ENCODE measurements around the gene SHANK3. TPM values are rescaled to one million over a fixed set of nuclear protein-coding genes. Genes with fewer than 3 reads are reported as not detected.

The SHANK3 gene
- polyA plus RNA-seq, 3 donors: 6.3 to 80.5 (median 33.1) TPM

DNA sequence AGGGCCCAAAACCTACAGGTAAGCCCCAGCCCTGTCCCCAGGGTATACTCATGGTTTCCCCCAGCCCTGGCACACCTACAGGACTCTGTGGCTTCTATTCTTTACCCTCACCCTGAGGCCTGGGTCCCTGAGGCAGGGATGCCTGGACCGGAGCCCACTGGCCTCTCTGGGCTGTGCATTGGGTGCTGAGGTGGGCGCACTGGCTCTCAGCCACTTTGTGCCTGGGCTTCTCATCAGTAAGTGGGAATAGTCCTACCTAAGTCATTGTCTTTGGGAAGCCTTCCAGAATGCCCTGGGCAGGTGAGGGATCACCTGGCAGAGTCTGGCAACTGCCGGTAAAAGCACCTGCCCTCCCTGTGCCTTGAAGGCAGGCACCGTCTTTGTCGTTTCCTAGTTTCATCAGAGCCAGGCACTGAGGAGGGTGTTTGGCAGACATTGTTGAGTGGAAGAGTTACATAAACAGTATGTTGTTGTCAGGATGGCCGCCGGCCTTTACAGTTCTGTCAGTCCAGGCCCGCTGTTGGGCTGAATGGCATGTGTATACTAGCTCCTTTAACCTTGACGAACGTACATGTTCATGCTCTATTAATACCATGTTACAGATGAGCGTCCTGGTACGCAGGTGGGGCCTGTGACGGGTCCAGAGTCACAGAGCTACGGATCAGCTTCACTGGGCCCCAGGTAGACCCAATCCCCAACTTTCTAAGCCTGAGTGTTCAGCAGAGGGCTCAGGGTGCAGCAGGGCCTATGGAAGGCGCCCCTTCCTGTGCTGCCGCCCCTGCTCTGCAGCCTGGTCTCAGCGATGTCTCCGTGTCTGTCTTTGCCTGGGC, 23.0 kb downstream of the SHANK3 start:
- WGBS, 3 donors: 85 to 87% (median 86%) methylated on average over 18 of the region's 18 CpGs

DNA sequence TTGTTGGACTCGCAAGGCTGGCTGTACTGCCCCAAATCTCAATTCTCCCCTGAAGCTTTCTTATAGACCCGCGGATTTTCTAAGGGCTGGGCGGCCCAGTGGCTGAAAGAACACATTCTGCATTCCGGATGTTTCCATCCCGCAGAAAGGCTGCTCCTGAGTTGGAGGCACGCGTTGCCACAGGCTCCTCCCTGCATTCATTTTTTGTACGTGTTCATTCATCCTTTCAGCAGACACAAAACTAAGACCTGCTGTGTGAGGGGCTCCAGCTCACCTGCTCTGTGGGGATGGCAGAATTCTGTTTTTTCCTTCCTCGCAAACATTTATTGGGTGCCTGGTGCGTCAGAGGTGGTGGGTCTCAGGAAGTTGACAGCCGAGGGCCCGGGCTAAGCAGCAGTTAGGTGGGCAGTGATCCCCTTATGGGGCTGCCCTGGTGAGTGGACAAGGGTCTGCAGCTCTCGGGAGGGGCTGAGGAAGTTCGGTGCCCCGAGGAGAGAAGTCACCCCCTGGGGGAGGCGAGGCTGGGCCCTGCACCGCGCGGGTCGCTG, 23.7 kb downstream of the SHANK3 start:
- no peak overlapping the region for H3K27ac ChIP-seq (ENCODE audit: low read depth, low read length)
- 53 to 68% (median 54%) methylated on average over 21 of the region's 21 CpGs for whole genome bisulfite sequencing, 3 donors

More for the DNA sequence above, 23.0 kb downstream of the SHANK3 start:
- no peak overlapping the region for H3K27ac ChIP-seq (ENCODE audit: low read depth, low read length)

DNA sequence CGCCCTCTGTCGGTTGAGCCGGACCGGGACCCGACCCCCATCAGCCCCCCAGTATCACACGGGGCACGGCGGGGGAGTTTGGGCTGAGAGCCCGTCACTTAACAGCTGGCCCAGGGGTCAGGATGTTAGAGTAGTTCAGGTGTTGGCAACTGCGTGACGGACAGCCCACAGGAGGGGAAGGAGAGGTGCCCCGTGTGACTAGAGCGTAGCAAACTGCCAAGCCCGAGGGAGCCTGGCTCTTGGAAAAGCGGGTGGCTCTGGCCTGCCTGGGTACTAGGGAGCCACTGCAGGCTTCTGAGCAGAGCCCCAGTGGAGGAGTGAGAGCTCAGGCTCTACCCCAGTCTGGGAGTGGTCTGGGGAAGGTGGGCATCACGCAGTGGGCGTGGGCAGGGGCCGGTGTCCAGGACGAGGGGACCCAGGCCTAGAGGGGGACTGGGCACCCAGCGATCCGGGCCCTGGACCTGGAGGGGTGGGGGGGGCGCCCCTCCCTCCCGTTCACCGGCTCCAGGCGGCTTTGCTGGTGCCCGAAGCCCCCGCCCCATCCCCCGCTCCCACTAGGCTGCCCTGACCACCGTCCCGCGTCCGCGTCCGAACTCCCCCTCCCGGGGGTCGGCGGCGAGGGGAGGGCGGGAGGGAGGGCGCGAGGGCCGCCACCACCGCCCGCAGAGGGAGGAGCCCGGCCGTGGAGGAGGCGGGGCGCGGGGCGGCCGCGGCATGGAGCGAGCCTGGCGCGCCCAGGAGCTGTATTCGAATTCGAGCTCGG, 24.4 kb downstream of the SHANK3 start:
- no peak overlapping the region for H3K27ac ChIP-seq (ENCODE audit: low read depth, low read length)
- 21 to 59% (median 43%) methylated on average over 25 to 55 of the region's 58 CpGs for WGBS, 3 donors

DNA sequence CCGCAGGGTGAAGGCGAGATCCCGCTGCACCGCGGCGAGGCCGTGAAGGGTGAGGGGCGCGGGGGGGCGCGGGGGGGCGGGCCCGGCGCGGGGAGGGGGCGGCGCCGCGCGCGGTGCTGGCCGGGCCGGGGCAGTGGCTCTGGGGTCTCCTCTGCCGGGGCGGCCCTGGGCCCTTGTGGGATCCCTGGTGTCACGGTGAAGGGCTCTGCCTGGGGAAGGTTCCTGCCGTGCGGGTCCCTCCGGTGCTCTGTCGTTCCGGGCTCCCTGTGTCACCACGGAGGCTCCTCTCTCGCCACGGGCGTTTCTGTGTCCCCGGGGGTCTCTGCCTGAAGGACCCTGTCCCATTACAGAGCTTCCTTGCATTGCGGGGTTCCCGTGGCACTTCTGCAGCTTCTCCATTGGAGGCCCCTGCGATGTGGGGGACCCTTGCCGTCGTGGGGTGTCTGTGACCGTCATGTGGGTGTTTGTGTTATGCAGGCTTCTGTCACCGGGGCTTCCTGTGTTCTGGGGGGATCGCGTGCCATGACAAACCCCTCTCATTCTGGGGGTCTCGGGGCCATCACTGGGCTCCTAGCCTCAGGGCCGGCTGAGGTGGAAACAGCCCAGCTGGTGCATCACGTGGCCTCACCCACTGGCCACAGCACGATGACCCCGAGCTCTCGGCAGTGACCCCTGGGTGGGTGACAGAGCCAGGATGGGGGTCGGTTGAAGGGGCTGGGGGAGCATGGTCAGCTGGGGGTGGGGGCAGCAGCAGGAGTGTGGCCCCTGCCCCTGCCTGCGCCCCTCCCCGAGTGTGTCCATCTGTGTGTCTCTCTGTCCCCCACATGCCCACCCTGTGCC, 25.3 kb downstream of the SHANK3 start:
- H3K27ac ChIP-seq (ENCODE audit: low read depth, low read length): no peak overlapping the region
- 32 to 65% (median 38%) methylated on average over 30 to 54 of the region's 54 CpGs for WGBS, 3 donors

DNA sequence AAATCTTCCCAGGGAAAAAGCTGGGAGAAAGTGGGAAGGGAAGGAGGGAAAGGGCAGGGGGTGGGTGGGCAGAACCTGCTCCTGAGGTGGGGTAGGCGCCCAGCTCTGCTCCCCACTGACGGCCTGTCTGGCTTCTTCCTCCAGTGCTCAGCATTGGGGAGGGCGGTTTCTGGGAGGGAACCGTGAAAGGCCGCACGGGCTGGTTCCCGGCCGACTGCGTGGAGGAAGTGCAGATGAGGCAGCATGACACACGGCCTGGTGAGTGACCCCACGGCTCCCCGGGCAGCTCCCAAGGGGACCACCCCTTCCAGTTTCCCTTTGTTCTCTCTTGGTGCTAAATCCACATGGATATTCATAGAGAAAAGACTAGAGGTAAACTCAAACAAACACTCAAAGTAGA, 25.9 kb downstream of the SHANK3 start:
- WGBS, 3 donors: 56 to 80% (median 67%) methylated on average over 9 to 12 of the region's 12 CpGs
- no peak overlapping the region for H3K27ac ChIP-seq (ENCODE audit: low read depth, low read length)

DNA sequence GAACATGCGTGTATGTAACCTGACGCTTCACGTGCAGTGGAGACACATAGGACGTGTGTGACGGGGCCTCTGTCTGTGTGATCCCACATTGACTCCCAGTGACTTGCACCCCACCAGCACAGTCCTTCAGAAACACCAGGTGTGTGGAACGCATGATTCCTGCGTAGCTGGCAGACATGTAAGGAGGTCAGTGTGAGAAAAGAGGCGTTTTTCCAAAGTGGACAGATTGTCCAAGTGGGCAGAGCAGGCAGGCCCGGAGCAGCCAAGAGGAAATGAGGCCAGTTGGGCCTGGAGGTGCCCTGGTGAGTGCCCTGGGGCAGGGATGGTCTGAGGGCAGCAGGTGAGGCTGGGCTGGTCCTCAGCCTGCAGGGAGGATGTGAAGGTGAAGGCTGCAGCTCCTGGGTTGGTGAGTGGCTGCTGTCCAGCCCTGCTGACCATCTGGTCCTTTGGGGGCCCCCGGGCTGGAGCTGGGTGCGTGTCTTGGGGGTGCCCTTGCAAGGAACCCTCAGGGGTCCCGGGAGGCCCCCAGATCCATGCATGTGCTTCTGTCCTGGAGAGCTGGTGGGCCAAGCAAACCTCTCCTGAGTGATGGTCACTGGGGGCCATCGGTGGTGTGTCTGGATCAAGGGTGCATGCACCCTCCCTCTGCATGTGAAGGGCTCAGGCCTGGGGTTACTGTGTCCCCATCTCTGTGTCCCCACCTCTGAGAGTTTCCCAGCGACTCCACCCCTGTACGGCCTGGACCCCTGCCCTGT, 26.6 kb downstream of the SHANK3 start:
- no peak overlapping the region for H3K27ac ChIP-seq (ENCODE audit: low read depth, low read length)
- 81 to 86% (median 84%) methylated on average over 15 of the region's 15 CpGs for WGBS, 3 donors

DNA sequence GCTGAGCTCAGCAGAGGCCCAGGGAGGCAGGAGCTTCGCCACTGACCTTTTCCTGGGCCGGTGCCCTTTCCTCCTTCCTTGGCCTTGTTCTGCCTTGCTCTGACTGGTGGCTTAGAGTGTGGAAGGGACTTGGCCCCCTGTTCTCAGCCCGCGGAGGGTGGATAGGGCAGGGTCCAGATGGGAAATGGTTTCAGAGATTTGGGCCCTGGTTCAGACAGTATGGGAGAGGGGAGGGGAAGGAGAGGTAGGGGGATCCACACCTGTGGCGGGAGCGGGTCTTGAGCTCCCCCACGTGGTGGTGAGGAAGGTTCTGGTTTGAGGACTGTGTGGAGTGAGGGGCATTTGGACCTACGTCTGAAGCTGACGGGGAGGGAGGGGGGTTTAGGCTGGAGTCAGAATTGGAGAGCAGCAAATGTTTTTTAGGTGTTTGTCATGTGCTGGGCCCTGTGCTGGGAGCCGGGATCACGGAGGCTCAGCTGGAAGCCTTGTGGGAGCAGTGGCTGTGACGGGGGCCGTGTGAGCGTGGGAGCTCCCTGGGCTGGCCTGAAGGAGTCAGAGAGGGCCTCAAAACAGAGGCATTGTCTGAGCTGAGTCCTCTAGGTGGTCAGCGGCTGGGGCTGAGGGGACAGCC, 27.2 kb downstream of the SHANK3 start:
- WGBS, 3 donors: 71 to 77% (median 71%) methylated on average over 15 of the region's 15 CpGs
- H3K27ac ChIP-seq (ENCODE audit: low read depth, low read length): no peak overlapping the region

DNA sequence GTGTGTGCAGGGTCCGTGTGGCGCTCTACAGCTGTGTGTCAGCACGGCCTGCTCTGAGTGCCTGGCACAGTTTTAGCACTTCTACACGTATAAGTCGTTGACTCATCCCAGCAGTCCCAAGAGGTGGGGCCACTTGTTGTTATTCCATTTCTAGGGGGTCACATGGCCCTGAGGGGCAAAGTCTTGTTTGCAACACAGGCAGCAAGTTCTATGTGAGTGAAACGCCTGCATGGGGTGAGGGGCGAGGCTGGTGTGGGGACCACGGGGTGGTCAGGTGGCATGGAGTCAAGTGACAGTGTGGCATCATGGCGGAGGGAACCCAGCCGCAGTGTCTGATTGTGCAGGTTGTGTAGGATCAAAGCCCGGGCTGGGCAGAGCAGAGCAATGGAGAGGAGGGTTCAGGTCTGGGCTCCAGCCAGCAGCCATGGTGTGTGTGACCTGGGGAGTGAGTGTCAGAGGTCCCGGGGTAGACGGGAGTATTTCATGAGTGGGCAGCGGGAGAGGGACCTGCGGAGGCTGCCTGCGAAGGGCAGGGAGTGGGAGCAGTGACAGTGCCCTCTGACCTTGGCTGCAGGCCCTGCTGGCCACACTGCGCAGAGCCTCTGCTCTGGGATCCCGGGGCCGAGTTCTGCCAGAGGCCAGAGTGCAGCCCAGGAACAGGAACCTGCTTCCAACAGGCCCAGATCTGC, 27.9 kb downstream of the SHANK3 start:
- no peak overlapping the region for H3K27ac ChIP-seq (ENCODE audit: low read depth, low read length)
- WGBS, 3 donors: 70 to 81% (median 75%) methylated on average over 19 of the region's 19 CpGs

DNA sequence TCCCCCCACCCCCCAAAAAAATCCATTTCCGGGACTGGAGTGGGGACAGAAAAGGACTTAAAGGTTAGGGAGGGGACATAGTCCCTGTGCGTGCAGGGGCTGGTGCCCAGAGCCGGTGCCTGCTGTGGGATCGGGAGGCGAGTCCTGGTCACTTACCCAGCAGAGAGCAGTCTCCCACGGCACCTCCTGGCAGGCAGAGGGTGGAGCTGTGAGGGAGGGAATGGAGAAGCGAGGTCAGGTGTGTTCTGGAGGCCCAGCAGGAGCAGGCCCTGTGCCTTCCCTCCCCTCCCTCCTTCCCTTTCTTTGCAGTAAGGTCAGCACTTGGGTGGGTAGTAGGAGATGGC, 28.4 kb downstream of the SHANK3 start:
- WGBS, 3 donors: 56 to 74% (median 57%) methylated on average over 7 of the region's 7 CpGs
- H3K27ac ChIP-seq (ENCODE audit: low read depth, low read length): no peak overlapping the region

DNA sequence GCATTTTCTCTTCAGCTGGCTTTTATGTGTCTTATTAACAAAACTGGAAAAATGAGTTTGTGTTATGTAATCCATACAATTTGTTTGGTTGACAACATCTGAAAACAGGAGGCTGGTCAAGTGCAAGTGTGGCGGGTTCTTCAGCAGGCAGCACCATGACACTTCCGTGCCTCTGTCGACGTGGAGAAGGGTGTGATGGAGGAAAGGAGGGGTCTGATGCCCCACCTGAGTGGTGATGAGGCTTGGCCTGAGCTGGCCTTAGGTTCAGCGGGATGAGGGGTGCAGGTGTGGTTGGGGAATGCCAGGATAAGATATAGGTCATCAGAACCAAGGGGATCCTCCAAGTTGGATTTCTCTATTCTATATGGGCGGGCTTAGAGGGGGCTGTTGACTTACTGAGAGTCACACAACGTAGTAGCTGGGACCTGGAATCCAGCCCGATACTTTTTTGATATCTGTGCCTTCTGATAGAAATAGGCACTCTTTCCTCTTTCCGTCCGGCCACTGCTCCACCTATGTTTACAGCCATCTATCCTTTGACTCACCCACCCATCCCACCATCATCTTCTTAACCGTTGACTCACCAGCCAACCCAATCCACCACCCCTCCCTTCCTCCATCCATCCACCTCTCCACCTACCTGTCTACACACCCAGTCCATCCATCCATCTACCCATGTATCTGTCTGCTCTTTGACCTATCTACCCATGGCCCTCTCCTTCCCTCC, 29.0 kb downstream of the SHANK3 start:
- no peak overlapping the region for H3K27ac ChIP-seq (ENCODE audit: low read depth, low read length)
- WGBS, 3 donors: 80 to 83% (median 82%) methylated on average over 11 of the region's 11 CpGs

DNA sequence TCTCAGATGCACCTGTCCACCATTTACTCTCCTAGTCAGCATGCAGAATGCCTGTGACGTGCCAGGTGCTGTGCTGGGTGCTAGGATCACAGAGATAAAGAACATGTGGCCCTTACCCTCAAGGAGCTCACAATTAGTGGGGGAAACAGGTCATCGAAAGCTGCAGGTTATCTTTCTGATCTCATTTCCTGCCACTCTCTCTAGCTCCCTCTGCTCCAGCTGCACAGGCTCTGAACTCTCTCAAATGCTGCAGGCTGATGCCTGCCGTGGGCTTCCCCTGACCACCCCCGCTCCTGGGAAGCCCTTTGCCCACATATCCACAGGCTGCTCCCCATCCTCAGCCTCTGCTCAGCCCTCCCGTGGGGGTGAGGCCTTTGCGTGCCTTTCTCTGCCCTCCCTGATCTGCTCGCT, 29.6 kb downstream of the SHANK3 start:
- no peak overlapping the region for H3K27ac ChIP-seq (ENCODE audit: low read depth, low read length)
- WGBS, 3 donors: 54 to 77% (median 62%) methylated on average over 7 of the region's 7 CpGs

DNA sequence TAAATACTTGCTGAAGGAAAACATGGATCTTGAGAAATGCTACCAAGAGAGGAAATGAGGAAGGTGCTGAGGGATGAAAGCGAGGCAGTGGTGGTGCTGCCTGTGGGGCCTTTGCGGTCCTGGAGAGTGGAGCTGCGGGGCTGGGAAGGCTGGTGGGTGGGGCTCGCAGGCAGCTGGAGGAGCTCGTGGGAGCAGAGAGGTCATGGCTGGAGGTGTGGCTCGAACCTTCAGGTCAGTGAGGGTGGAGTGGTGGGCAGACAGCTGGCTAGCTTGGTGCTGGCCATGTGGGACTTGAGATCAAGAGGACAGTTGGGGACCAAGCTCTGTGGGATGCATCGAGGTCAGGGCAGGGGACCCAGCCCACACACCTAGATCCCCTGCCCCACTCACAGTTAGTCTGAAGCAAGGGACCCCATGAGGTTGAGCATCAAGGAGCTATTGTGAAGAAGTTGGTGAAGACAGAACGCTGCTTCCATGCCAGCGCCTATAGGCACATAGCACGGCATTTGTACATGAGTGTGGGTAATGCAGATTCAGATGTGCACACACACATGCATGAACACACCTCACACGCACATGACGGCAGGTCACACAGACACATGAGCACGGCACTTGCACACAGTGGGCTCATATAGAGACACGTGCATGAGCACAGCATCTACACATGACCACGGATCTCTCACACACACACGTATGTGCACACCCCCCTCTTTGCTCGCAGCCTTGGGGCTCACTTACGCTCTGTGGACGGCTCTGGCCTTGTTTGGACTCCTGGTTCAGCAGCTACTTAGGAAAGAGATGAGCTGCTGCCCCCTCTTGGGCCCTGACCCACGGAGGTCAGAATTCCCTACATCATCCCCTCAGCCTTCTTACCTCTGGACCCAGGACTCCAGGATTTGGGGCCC, 30.4 kb downstream of the SHANK3 start:
- 83 to 89% (median 86%) methylated on average over 20 of the region's 20 CpGs for WGBS, 3 donors
- H3K27ac ChIP-seq (ENCODE audit: low read depth, low read length): no peak overlapping the region

DNA sequence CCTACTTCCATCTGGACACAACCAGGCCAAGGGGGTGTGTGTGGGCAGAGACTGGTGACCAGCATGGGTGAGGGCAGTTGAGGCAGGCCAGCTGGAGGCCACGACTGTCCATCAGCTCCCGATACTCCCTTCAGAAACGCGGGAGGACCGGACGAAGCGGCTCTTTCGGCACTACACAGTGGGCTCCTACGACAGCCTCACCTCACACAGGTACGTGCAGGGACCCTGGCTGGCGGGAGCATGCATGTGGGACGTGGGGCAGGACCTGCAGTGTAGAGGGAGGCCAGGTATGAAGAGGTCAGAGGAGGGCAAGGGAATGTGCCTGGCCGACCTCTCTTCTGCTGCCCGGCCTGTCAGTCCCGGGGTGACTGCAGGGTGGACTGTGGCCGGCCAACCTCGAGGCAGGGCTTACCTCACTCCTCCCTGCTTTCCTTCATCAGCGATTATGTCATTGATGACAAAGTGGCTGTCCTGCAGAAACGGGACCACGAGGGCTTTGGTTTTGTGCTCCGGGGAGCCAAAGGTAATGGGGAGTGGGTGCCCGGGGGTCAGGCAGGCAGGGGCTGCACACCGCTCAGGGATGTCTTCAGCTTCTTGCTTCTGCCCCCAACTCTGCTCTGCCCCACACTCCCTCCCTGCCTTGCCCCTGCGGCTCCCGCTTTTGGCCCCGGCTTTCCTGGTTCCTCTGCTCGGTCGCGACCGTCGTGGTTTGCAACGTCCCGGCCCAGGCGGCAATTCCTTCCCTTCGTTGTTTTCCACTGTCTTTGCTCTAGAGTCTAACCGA, 31.3 kb downstream of the SHANK3 start:
- 79 to 88% (median 80%) methylated on average over 33 to 36 of the region's 36 CpGs for WGBS, 3 donors
- no peak overlapping the region for H3K27ac ChIP-seq (ENCODE audit: low read depth, low read length)

DNA sequence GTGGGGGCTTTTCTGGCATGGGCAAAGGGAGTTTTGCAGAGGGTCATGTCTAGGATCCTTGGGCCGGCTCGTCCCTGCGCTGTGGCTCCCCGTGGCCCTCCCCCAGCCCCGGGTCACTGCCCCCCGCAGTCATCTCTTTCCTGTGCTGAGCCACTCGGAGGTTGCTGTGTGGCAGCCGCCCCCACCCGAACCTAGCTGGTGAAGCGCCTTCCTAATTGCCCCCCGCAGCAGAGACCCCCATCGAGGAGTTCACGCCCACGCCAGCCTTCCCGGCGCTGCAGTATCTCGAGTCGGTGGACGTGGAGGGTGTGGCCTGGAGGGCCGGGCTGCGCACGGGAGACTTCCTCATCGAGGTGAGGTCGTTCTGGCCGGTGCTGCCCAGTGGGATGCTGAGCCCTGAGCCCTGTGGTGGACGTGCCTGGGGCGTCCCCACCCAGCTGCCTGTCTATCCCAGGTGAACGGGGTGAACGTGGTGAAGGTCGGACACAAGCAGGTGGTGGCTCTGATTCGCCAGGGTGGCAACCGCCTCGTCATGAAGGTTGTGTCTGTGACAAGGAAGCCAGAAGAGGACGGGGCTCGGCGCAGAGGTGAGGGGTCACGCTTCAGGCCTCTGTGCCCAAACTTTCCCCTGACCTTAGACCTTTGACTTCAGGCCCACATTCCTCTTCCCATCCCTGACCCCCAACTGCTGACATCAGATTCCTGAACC, 32.0 kb downstream of the SHANK3 start:
- 84 to 87% (median 86%) methylated on average over 37 of the region's 37 CpGs for WGBS, 3 donors
- no peak overlapping the region for H3K27ac ChIP-seq (ENCODE audit: low read depth, low read length)
